ENCODE results near the gene MAGED2. TPM values are rescaled to one million over a fixed set of nuclear protein-coding genes. Genes with fewer than 3 reads are reported as not detected.

MAGED2 gene
- total RNA-seq, 1 experiment from 2014 or later: 78.7 TPM

DNA sequence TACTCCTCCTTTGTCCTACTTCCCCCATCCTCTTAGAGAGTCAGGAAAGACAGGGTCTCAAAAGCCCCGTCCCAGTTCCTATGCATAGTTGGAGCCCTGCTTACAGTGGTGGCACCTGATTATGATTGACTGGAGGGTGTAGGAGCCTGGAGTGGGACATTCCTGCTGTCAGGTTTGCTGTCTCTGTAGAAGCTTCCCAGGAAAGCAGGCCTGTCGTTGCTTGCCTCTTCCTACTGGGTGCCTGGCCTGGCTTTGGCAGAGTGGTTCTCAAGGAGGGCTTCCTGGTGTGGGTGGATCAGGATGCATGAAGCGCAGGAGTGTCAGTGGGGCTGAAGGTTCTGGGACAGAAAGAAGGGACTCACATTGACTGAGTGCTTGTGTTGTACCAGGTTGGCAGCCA is 4.8 kb downstream of the MAGED2 start:
- Mint-ChIP-seq H3K4me1 (ENCODE audit: low read depth, unreplicated experiment) (no peaks in the 10 kb centered on the region), H3K27ac (ENCODE audit: unreplicated experiment) (no peak overlapping the region), H3K36me3 (ENCODE audit: insufficient read depth, unreplicated experiment) (peaks cover 35% of the 10 kb centered on the region), H3K4me3 (ENCODE audit: low read depth, unreplicated experiment) (no peak overlapping the region), H3K27me3 (ENCODE audit: unreplicated experiment) (peaks cover 18% of the 10 kb centered on the region), H3K9me3 (ENCODE audit: low read depth, unreplicated experiment) (no peaks in the 10 kb centered on the region)
- TF ChIP-seq, protein P1, sequence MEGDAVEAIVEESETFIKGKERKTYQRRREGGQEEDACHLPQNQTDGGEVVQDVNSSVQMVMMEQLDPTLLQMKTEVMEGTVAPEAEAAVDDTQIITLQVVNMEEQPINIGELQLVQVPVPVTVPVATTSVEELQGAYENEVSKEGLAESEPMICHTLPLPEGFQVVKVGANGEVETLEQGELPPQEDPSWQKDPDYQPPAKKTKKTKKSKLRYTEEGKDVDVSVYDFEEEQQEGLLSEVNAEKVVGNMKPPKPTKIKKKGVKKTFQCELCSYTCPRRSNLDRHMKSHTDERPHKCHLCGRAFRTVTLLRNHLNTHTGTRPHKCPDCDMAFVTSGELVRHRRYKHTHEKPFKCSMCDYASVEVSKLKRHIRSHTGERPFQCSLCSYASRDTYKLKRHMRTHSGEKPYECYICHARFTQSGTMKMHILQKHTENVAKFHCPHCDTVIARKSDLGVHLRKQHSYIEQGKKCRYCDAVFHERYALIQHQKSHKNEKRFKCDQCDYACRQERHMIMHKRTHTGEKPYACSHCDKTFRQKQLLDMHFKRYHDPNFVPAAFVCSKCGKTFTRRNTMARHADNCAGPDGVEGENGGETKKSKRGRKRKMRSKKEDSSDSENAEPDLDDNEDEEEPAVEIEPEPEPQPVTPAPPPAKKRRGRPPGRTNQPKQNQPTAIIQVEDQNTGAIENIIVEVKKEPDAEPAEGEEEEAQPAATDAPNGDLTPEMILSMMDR (IDR thresholded peaks at IDR 0.05; ENCODE audit: unreplicated experiment): no peak
- no TSS peak for BruUV-seq (replicated peaks)
- DNase-seq: no peak
- intact Hi-C loops (cut with micrococcal nuclease; ENCODE audit: unreplicated experiment): no loop called here
- CTCF ChIA-PET: interaction anchor here (1.7 kb wide), 1 partner anchor 173 kb away, joined by 3 read pairs; no protein-coding TSS in a partner anchor

DNA sequence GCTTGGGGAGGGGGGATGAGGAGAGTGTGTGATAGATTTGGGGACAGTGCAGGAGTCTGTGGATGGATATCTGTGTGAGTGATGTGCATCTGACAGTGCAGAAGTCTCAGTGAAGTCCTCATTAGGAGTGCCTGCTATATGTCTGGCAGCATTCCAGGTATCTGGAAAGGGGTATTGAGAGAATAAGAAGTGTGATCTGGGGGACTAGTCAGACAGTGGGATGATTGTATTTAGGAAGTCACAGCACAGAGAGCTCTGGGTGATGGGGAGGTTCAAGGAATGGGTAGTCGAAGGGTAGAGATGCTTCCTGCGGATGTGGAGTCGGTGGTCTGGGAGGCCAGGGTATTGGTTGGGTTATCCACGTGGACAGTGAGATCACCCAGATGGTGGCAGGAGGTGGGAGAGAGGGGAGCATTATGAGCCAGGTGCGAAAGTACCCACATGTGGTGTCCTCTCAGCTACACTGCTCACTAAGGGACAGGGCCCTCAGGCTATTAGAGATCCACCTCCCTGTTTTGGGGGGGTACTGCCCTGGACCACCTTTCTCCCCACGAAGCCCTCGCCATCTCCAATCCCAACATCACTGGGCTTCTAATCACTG is 9.8 kb downstream of the MAGED2 start:
- no peak for DNase-seq
- H3K36me3 Mint-ChIP-seq (ENCODE audit: insufficient read depth, unreplicated experiment): peaks cover 6% of the 10 kb centered on the region
- H3K9me3 Mint-ChIP-seq (ENCODE audit: low read depth, unreplicated experiment): no peaks in the 10 kb centered on the region
- H3K27me3 Mint-ChIP-seq (ENCODE audit: unreplicated experiment): no peaks in the 10 kb centered on the region
- no peaks in the 10 kb centered on the region for H3K4me1 Mint-ChIP-seq (ENCODE audit: low read depth, unreplicated experiment)
- no peak overlapping the region for H3K4me3 Mint-ChIP-seq (ENCODE audit: low read depth, unreplicated experiment)
- H3K27ac Mint-ChIP-seq (ENCODE audit: unreplicated experiment): no peak overlapping the region
- intact Hi-C loops (cut with micrococcal nuclease; ENCODE audit: unreplicated experiment): no loop called here
- CTCF ChIA-PET: no interaction called here
- TF ChIP-seq, protein P1 (IDR thresholded peaks at IDR 0.05; ENCODE audit: unreplicated experiment): no peak
- BruUV-seq (replicated peaks): no TSS peak

DNA sequence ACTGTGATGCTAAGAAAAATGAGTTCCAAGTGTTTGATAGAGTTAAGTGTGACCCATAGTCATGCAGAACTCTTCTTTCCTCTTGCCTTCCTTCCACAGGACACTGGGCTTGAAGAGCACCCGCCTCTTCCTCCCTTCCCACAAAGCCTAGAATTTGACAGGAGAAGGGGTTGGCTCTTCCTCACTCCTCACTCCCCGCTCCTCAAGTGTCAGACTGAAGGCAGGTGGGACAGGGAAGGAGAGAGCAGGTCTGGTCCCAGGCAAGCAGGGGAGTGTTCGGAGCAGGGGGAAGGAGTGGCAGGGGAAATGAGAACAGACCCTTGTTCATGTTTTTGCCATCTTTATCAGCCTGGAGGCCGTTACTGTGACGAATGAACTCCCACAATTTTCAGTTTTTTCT is 10.7 kb downstream of the MAGED2 start:
- no peak overlapping the region for H3K27ac Mint-ChIP-seq (ENCODE audit: unreplicated experiment)
- CTCF ChIA-PET: no interaction called here
- H3K27me3 Mint-ChIP-seq (ENCODE audit: unreplicated experiment): no peaks in the 10 kb centered on the region
- H3K4me3 Mint-ChIP-seq (ENCODE audit: low read depth, unreplicated experiment): no peak overlapping the region
- H3K4me1 Mint-ChIP-seq (ENCODE audit: low read depth, unreplicated experiment): no peaks in the 10 kb centered on the region
- intact Hi-C loops (cut with micrococcal nuclease; ENCODE audit: unreplicated experiment): no loop called here
- TF ChIP-seq, protein P1 (IDR thresholded peaks at IDR 0.05; ENCODE audit: unreplicated experiment): no peak
- BruUV-seq (replicated peaks): no TSS peak
- DNase-seq: no peak
- H3K36me3 Mint-ChIP-seq (ENCODE audit: insufficient read depth, unreplicated experiment): peaks cover 6% of the 10 kb centered on the region
- H3K9me3 Mint-ChIP-seq (ENCODE audit: low read depth, unreplicated experiment): no peaks in the 10 kb centered on the region

DNA sequence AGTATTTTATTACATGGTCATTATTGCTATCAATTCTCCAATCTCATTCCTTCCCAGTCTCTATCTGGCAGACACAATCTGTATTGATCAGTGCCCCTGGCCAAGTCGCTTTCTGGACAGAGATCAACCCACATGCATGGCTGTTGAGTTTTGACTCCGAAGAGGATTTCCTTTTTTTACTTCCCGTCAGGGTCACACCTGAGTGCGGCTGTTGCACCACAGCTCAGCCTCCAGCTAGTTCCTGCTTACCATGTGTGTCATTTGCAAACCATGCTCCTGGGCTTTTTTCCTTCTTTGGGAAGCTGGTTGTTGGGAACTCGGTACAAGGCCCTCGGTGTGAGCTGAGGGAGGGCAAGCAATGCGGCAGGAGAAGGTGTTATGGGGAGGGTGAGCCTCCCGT is 11.7 kb downstream of the MAGED2 start:
- intact Hi-C loops (cut with micrococcal nuclease; ENCODE audit: unreplicated experiment): no loop called here
- BruUV-seq (replicated peaks): no TSS peak
- no peak for DNase-seq
- no peaks in the 10 kb centered on the region for H3K9me3 Mint-ChIP-seq (ENCODE audit: low read depth, unreplicated experiment)
- no peaks in the 10 kb centered on the region for H3K4me1 Mint-ChIP-seq (ENCODE audit: low read depth, unreplicated experiment)
- TF ChIP-seq, protein P1 (IDR thresholded peaks at IDR 0.05; ENCODE audit: unreplicated experiment): no peak
- H3K27me3 Mint-ChIP-seq (ENCODE audit: unreplicated experiment): no peaks in the 10 kb centered on the region
- no peak overlapping the region for H3K27ac Mint-ChIP-seq (ENCODE audit: unreplicated experiment)
- H3K4me3 Mint-ChIP-seq (ENCODE audit: low read depth, unreplicated experiment): no peak overlapping the region
- CTCF ChIA-PET: no interaction called here
- peaks cover 6% of the 10 kb centered on the region for H3K36me3 Mint-ChIP-seq (ENCODE audit: insufficient read depth, unreplicated experiment)
